Measurements from ENCODE around the gene SH3RF3.

Gene SH3RF3

GRCh38 chr2:109231996-109232705, 103.1 kb downstream of the SH3RF3 start:
- Histone ChIP-seq H3K36me3 (ENCODE audit: insufficient read depth, low read length) (no peaks in the 10 kb centered on the region), H3K9me3 (replicated peaks; ENCODE audit: low read length) (no peaks in the 10 kb centered on the region), H3K4me2 (ENCODE audit: low read length) (no peak overlapping the region), H3K4me1 (ENCODE audit: control insufficient read depth, insufficient read depth, low read length) (peaks cover 30% of the 10 kb centered on the region), H3K4me3 (ENCODE audit: low read length) (no peak overlapping the region), H3K27me3 (ENCODE audit: control insufficient read depth, insufficient read depth, low read length) (no peaks in the 10 kb centered on the region), H3K9ac (ENCODE audit: low read depth, low read length) (no peak overlapping the region)

- Histone ChIP-seq H3K4me2 (ENCODE audit: low read length) (no peak overlapping the region), H3K9me3 (replicated peaks; ENCODE audit: low read length) (no peaks in the 10 kb centered on the region), H3K4me1 (ENCODE audit: control insufficient read depth, insufficient read depth, low read length) (peaks cover 37% of the 10 kb centered on the region), H3K36me3 (ENCODE audit: insufficient read depth, low read length) (no peaks in the 10 kb centered on the region), H3K27me3 (ENCODE audit: control insufficient read depth, insufficient read depth, low read length) (no peaks in the 10 kb centered on the region), H3K4me3 (ENCODE audit: low read length) (no peak overlapping the region), H3K9ac (ENCODE audit: low read depth, low read length) (no peak overlapping the region)
Observed at GRCh38 chr2:109232909-109233308, 103.9 kb downstream of the SH3RF3 start.

- no peaks in the 10 kb centered on the region for H3K27me3 ChIP-seq (ENCODE audit: control insufficient read depth, insufficient read depth, low read length)
- H3K9me3 ChIP-seq (replicated peaks; ENCODE audit: low read length) = no peaks in the 10 kb centered on the region
- peaks cover 41% of the 10 kb centered on the region for H3K4me1 ChIP-seq (ENCODE audit: control insufficient read depth, insufficient read depth, low read length)
- H3K9ac ChIP-seq (ENCODE audit: low read depth, low read length) = no peak overlapping the region
- H3K4me2 ChIP-seq (ENCODE audit: low read length) = no peak overlapping the region
- no peak overlapping the region for H3K4me3 ChIP-seq (ENCODE audit: low read length)
- no peaks in the 10 kb centered on the region for H3K36me3 ChIP-seq (ENCODE audit: insufficient read depth, low read length)
Observed at GRCh38 chr2:109233643-109234042, 104.6 kb downstream of the SH3RF3 start.

- Histone ChIP-seq H3K27me3 (ENCODE audit: control insufficient read depth, insufficient read depth, low read length) (no peaks in the 10 kb centered on the region), H3K4me1 (ENCODE audit: control insufficient read depth, insufficient read depth, low read length) (peaks cover 41% of the 10 kb centered on the region), H3K4me2 (ENCODE audit: low read length) (no peak overlapping the region), H3K9me3 (replicated peaks; ENCODE audit: low read length) (no peaks in the 10 kb centered on the region), H3K36me3 (ENCODE audit: insufficient read depth, low read length) (no peaks in the 10 kb centered on the region), H3K9ac (ENCODE audit: low read depth, low read length) (no peak overlapping the region), H3K4me3 (ENCODE audit: low read length) (no peak overlapping the region)
Observed at GRCh38 chr2:109234355-109234754, 105.3 kb downstream of the SH3RF3 start.

- Histone ChIP-seq H3K9ac (ENCODE audit: low read depth, low read length) (no peak overlapping the region), H3K4me1 (ENCODE audit: control insufficient read depth, insufficient read depth, low read length) (peaks cover 45% of the 10 kb centered on the region), H3K9me3 (replicated peaks; ENCODE audit: low read length) (no peaks in the 10 kb centered on the region)
Observed at GRCh38 chr2:109236147-109236546, 107.1 kb downstream of the SH3RF3 start.

GRCh38 chr2:109237792-109238191, 108.8 kb downstream of the SH3RF3 start:
- Histone ChIP-seq H3K4me3 (ENCODE audit: low read length) (no peak overlapping the region), H3K4me1 (ENCODE audit: control insufficient read depth, insufficient read depth, low read length) (peaks cover 56% of the 10 kb centered on the region), H3K27me3 (ENCODE audit: control insufficient read depth, insufficient read depth, low read length) (no peaks in the 10 kb centered on the region), H3K9me3 (replicated peaks; ENCODE audit: low read length) (no peaks in the 10 kb centered on the region), H3K9ac (ENCODE audit: low read depth, low read length) (no peak overlapping the region), H3K4me2 (ENCODE audit: low read length) (no peak overlapping the region), H3K36me3 (ENCODE audit: insufficient read depth, low read length) (no peaks in the 10 kb centered on the region)

More at GRCh38 chr2:109236147-109236546, 107.1 kb downstream of the SH3RF3 start:
- H3K4me2 ChIP-seq (ENCODE audit: low read length) = no peak overlapping the region
- no peaks in the 10 kb centered on the region for H3K27me3 ChIP-seq (ENCODE audit: control insufficient read depth, insufficient read depth, low read length)
- H3K4me3 ChIP-seq (ENCODE audit: low read length) = no peak overlapping the region
- H3K36me3 ChIP-seq (ENCODE audit: insufficient read depth, low read length) = no peaks in the 10 kb centered on the region

- Histone ChIP-seq H3K4me1 (ENCODE audit: control insufficient read depth, insufficient read depth, low read length) (peaks cover 64% of the 10 kb centered on the region), H3K27me3 (ENCODE audit: control insufficient read depth, insufficient read depth, low read length) (no peaks in the 10 kb centered on the region)
Observed at GRCh38 chr2:109238580-109238979, 109.6 kb downstream of the SH3RF3 start.

GRCh38 chr2:109239720-109240119, 110.7 kb downstream of the SH3RF3 start:
- no peaks in the 10 kb centered on the region for H3K27me3 ChIP-seq (ENCODE audit: control insufficient read depth, insufficient read depth, low read length)
- peak overlapping the region; percentile 43 for H3K4me2 ChIP-seq (ENCODE audit: low read length)
- H3K36me3 ChIP-seq (ENCODE audit: insufficient read depth, low read length) = no peaks in the 10 kb centered on the region
- H3K4me3 ChIP-seq (ENCODE audit: low read length) = no peak overlapping the region
- no peaks in the 10 kb centered on the region for H3K9me3 ChIP-seq (replicated peaks; ENCODE audit: low read length)
- H3K9ac ChIP-seq (ENCODE audit: low read depth, low read length) = peak overlapping the region; percentile 11
- peaks cover 73% of the 10 kb centered on the region for H3K4me1 ChIP-seq (ENCODE audit: control insufficient read depth, insufficient read depth, low read length)

More at GRCh38 chr2:109238580-109238979, 109.6 kb downstream of the SH3RF3 start:
- Histone ChIP-seq H3K36me3 (ENCODE audit: insufficient read depth, low read length) (no peaks in the 10 kb centered on the region), H3K4me2 (ENCODE audit: low read length) (peak overlapping the region; percentile 62), H3K4me3 (ENCODE audit: low read length) (no peak overlapping the region), H3K9ac (ENCODE audit: low read depth, low read length) (peak overlapping the region; percentile 27), H3K9me3 (replicated peaks; ENCODE audit: low read length) (no peaks in the 10 kb centered on the region)

GRCh38 chr2:109242210-109242653, 113.2 kb downstream of the SH3RF3 start:
- no peaks in the 10 kb centered on the region for H3K36me3 ChIP-seq (ENCODE audit: insufficient read depth, low read length)
- H3K9me3 ChIP-seq (replicated peaks; ENCODE audit: low read length) = no peaks in the 10 kb centered on the region
- peak overlapping the region; percentile 68 for H3K4me2 ChIP-seq (ENCODE audit: low read length)
- H3K27me3 ChIP-seq (ENCODE audit: control insufficient read depth, insufficient read depth, low read length) = no peaks in the 10 kb centered on the region
- peak overlapping the region; percentile 10 for H3K4me3 ChIP-seq (ENCODE audit: low read length)
- H3K9ac ChIP-seq (ENCODE audit: low read depth, low read length) = peak overlapping the region; percentile 67
- H3K4me1 ChIP-seq (ENCODE audit: control insufficient read depth, insufficient read depth, low read length) = peaks cover 78% of the 10 kb centered on the region

- Histone ChIP-seq H3K9ac (ENCODE audit: low read depth, low read length) (peak overlapping the region; percentile 67), H3K4me1 (ENCODE audit: control insufficient read depth, insufficient read depth, low read length) (peaks cover 72% of the 10 kb centered on the region), H3K4me3 (ENCODE audit: low read length) (peak overlapping the region; percentile 44), H3K4me2 (ENCODE audit: low read length) (peak overlapping the region; percentile 68), H3K9me3 (replicated peaks; ENCODE audit: low read length) (no peaks in the 10 kb centered on the region), H3K27me3 (ENCODE audit: control insufficient read depth, insufficient read depth, low read length) (no peaks in the 10 kb centered on the region), H3K36me3 (ENCODE audit: insufficient read depth, low read length) (no peaks in the 10 kb centered on the region)
Observed at GRCh38 chr2:109242654-109243331, 113.8 kb downstream of the SH3RF3 start.

GRCh38 chr2:109243526-109244303, 114.7 kb downstream of the SH3RF3 start:
- Histone ChIP-seq H3K4me3 (ENCODE audit: low read length) (peak overlapping the region; percentile 44), H3K36me3 (ENCODE audit: insufficient read depth, low read length) (no peaks in the 10 kb centered on the region), H3K4me1 (ENCODE audit: control insufficient read depth, insufficient read depth, low read length) (peaks cover 63% of the 10 kb centered on the region), H3K9me3 (replicated peaks; ENCODE audit: low read length) (no peaks in the 10 kb centered on the region), H3K4me2 (ENCODE audit: low read length) (peak overlapping the region; percentile 68), H3K9ac (ENCODE audit: low read depth, low read length) (peak overlapping the region; percentile 60), H3K27me3 (ENCODE audit: control insufficient read depth, insufficient read depth, low read length) (no peaks in the 10 kb centered on the region)

Measured in skeletal muscle satellite cell (primary cell).